Endothelial cell of umbilical vein (primary cell): Measurements from ENCODE around the gene PHKG1. TPM values are rescaled to one million over a fixed set of nuclear protein-coding genes. Genes with fewer than 3 reads are reported as not detected.
"Not testable (repeated sequence)": the region's sequence is repeated elsewhere in the genome, so short reads cannot be mapped to it uniquely, and the experiment has no call there.

Experiments
- BruUV-seq: library from RNA; stranded (reverse); fragments of 400-500 nt; replicated peaks from 2 replicates; lab custom pipeline; 2021; lab: Mats Ljungman, UMichigan
- CTCF ChIA-PET: fragments of 300-600, 350-600 bp; sonication (Branson Sonifier 250); formaldehyde crosslinking; loops from one replicate; lab custom pipeline; 2021; ENCODE audit warnings: antibody characterized with exemption, inconsistent platforms; lab: Charles Lee
- POLR2A ChIA-PET: fragments of 300-600, 350-600 bp; sonication (Branson Sonifier 250); formaldehyde crosslinking; loops from one replicate; lab custom pipeline; 2021; ENCODE audit warnings: antibody characterized with exemption, inconsistent platforms; lab: Charles Lee
- DNase-seq: peaks from one replicate; pipeline ENCODE4 v3.0.0-alpha.2; 2011; ENCODE audit warnings: low read depth, low spot score
- FAIRE-seq: peaks from 2 replicates; lab custom pipeline; 2011; peaks lifted over from hg19 to GRCh38; lab: Jason Lieb, UNC
- H2AFZ ChIP-seq: 2 replicates; pipeline ENCODE4 v1.6.0; 2012; ENCODE audit warnings: low read depth, low read length, control low read depth, inconsistent platforms
- H3K27ac ChIP-seq: 2 replicates; pipeline ENCODE4 v1.5.1; 2011; ENCODE audit warnings: low read depth, mild to moderate bottlenecking, control low read depth, low read length, moderate library complexity; ENCODE audit not compliant: insufficient read depth
- H3K27me3 ChIP-seq, 2 experiments: 2 replicates each; pipeline versions ENCODE4 v1.6.0 to v1.6.1; 2011; ENCODE audit warnings: low read length in 2 of 2, mixed read lengths in 1 of 2; ENCODE audit not compliant: control insufficient read depth in 2 of 2, insufficient read depth in 2 of 2
- H3K36me3 ChIP-seq, 2 experiments: 2 replicates in 1 of 2; 3 replicates in 1 of 2; pipeline ENCODE4 v1.5.1; 2011; ENCODE audit warnings: low read length in 2 of 2, mild to moderate bottlenecking in 1 of 2, moderate library complexity in 1 of 2; ENCODE audit not compliant: control insufficient read depth in 2 of 2, insufficient read depth in 2 of 2; ENCODE audit errors: extremely low read depth in 1 of 2
- H3K4me1 ChIP-seq: 3 replicates; pipeline ENCODE4 v1.5.1; 2011; ENCODE audit warnings: mild to moderate bottlenecking, low read length; ENCODE audit not compliant: control insufficient read depth, insufficient read depth; ENCODE audit errors: extremely low read depth
- H3K4me2 ChIP-seq: 2 replicates; pipeline ENCODE4 v1.6.1; 2011; ENCODE audit warnings: low read length, control low read depth, mixed read lengths; ENCODE audit not compliant: insufficient read depth
- H3K4me3 ChIP-seq, 3 experiments: fragments of 200-600 bp in 1 of 3; sonication (generic), shearing (Covaris generic) in 1 of 3; replicated peaks in 1 of 3; 2 replicates each; pipeline ENCODE4 v1.5.1; 2011 to 2016; ENCODE audit warnings: control low read depth in 3 of 3, low read length in 3 of 3, mild to moderate bottlenecking in 2 of 3, inconsistent platforms in 1 of 3, low read depth in 1 of 3, moderate library complexity in 1 of 3; ENCODE audit not compliant: insufficient read depth in 1 of 3
- H3K79me2 ChIP-seq: 2 replicates; pipeline ENCODE4 v1.6.0; 2012; ENCODE audit warnings: low read length, inconsistent platforms; ENCODE audit not compliant: control insufficient read depth, insufficient read depth
- H3K9ac ChIP-seq: replicated peaks from 2 replicates; pipeline ENCODE3; 2011; ENCODE audit warnings: low read length, control low read depth; ENCODE audit not compliant: insufficient read depth; ENCODE audit errors: extremely low read depth
- H3K9me1 ChIP-seq: replicated peaks from 3 replicates; pipeline ENCODE4 v1.6.0; 2011; ENCODE audit warnings: mild to moderate bottlenecking, low read length; ENCODE audit not compliant: control insufficient read depth, insufficient read depth; ENCODE audit errors: extremely low read depth
- H3K9me3 ChIP-seq: replicated peaks from 2 replicates; pipeline ENCODE4 v1.5.1; 2012; ENCODE audit warnings: low read length, inconsistent platforms; ENCODE audit not compliant: control insufficient read depth, insufficient read depth
- H4K20me1 ChIP-seq: replicated peaks from 2 replicates; pipeline ENCODE3; 2011; ENCODE audit warnings: mild to moderate bottlenecking, low read length; ENCODE audit not compliant: control insufficient read depth, insufficient read depth; ENCODE audit errors: extremely low read depth
- CTCF ChIP-seq, 2 donors: IDR thresholded peaks; 1 replicate in 1 of 2; 2 replicates in 1 of 2; pipeline ENCODE4 v1.5.1; 2011; ENCODE audit warnings: low read length in 2 of 2, mild to moderate bottlenecking in 2 of 2, moderate library complexity in 2 of 2, control low read depth in 1 of 2, inconsistent platforms in 1 of 2, low read depth in 1 of 2; ENCODE audit not compliant: insufficient read depth in 1 of 2; ENCODE audit errors: extremely low read depth in 1 of 2
- EZH2 ChIP-seq: IDR thresholded peaks from 2 replicates; pipeline ENCODE4 v1.6.1; 2012; ENCODE audit warnings: borderline replicate concordance, low read depth, mild to moderate bottlenecking, moderate library complexity, low read length, inconsistent platforms; ENCODE audit not compliant: severe bottlenecking
- FOS ChIP-seq: IDR thresholded peaks from 2 replicates; pipeline ENCODE4 v1.6.1; 2011; ENCODE audit warnings: mild to moderate bottlenecking, low read length, moderate library complexity, borderline replicate concordance; ENCODE audit not compliant: insufficient read depth
- GATA2 ChIP-seq: IDR thresholded peaks from 2 replicates; pipeline ENCODE4 v1.7.0; 2011; ENCODE audit warnings: low read depth, mild to moderate bottlenecking, moderate library complexity, mixed read lengths, low read length; ENCODE audit not compliant: insufficient read length, insufficient read depth
- JUN ChIP-seq: IDR thresholded peaks from 2 replicates; pipeline ENCODE4 v1.6.1; 2011; ENCODE audit warnings: borderline replicate concordance, low read depth; ENCODE audit not compliant: insufficient read length, insufficient read depth
- MAX ChIP-seq: IDR thresholded peaks from 2 replicates; pipeline ENCODE4 v1.6.1; 2011; ENCODE audit not compliant: insufficient read depth, insufficient read length
- MYC ChIP-seq: IDR thresholded peaks from one replicate; pipeline ENCODE4 v1.6.1; 2011; ENCODE audit warnings: mild to moderate bottlenecking, low read depth, low read length
- POLR2A ChIP-seq: IDR thresholded peaks from 2 replicates; pipeline ENCODE4 v1.6.1; 2012; ENCODE audit warnings: low read depth, mild to moderate bottlenecking, control low read depth, low read length
- POLR2AphosphoS5 ChIP-seq: IDR thresholded peaks from 2 replicates; pipeline ENCODE4 v1.6.1; 2012; ENCODE audit warnings: low read depth, mild to moderate bottlenecking, control low read depth, low read length, moderate library complexity; ENCODE audit not compliant: insufficient read depth
- dilution Hi-C: fragments of 300-500 bp; cut with MboI; formaldehyde crosslinking; loops from one replicate; pipeline ENCODE4 v1.15.0; 2019; ENCODE audit warnings: low sequenced_read_pairs; ENCODE audit not compliant: extremely low pct_ligation_motif_present
- intact Hi-C: fragments of 100-400 bp; cut with micrococcal nuclease; formaldehyde crosslinking; loops from one replicate; pipeline ENCODE4 v1.10.0; 2022
- polyA plus RNA-seq, 4 experiments: library from polyadenylated mRNA; depleted of rRNA in 3 of 4; stranded (reverse) in 3 of 4; unstranded in 1 of 4; fragments of >200 nt; gene quantifications; 2 replicates each; pipeline versions ENCODE4 v1.2.1 to v1.2.3, GENCODE V29; 2011 to 2012; ENCODE audit warnings: missing spikeins in 1 of 4
- total RNA-seq: library from RNA; stranded (reverse); gene quantifications from 2 replicates; pipeline ENCODE4 v1.2.3, GENCODE V29; 2021

PHKG1 gene
- total and polyA plus RNA-seq, 2 donors (not counting 3 experiments of a cell fraction or from before 2014, with no cell fraction given): 0.32 to 1.00 TPM

- Histone ChIP-seq H3K4me3 (no peak overlapping the region), H3K9ac (no peak overlapping the region), H3K4me2 (no peak overlapping the region), H2AFZ (no peak overlapping the region), H4K20me1 (no peaks in the 10 kb centered on the region), H3K9me1 (no peaks in the 10 kb centered on the region), H3K27me3 (no peaks in the 10 kb centered on the region), H3K4me1 (peaks cover 21% of the 10 kb centered on the region), H3K27ac (no peak overlapping the region), H3K79me2 (no peaks in the 10 kb centered on the region), H3K9me3 (no peaks in the 10 kb centered on the region), H3K36me3 (peaks cover 0 to 2% of the 10 kb centered on the region in 2 experiments)
- intact Hi-C loops: no loop called here
- POLR2A ChIA-PET: no interaction called here
- dilution Hi-C loops: no loop called here
- no TSS peak for BruUV-seq
- CTCF ChIA-PET: interaction anchor here (3.7 kb wide), 1 partner anchor 11 kb away, joined by 15 read pairs; the partner anchor contains the start of gene PHKG1
- no peak for TF ChIP-seq POLR2AphosphoS5
- TF ChIP-seq CTCF (IDR thresholded peaks at IDR 0.05; ENCODE audit: extremely low read depth in 1 of 2, insufficient read depth in 1 of 2, low read depth in 1 of 2, low read length in 2 of 2): no peak
- TF ChIP-seq FOS: no peak
- no peak for TF ChIP-seq MYC
- no peak for TF ChIP-seq EZH2
- no peak for TF ChIP-seq GATA2
- TF ChIP-seq MAX: no peak
- TF ChIP-seq JUN: no peak
- TF ChIP-seq POLR2A: no peak
- DNase-seq (no peak), FAIRE-seq (no peak)
These were observed 11.0 kb downstream of the PHKG1 start for GRCh38 chr7:56081626-56082340.

GRCh38 chr7:56080726-56081435 is 11.9 kb downstream of the PHKG1 start:
- H3K9me1 ChIP-seq, H3K79me2 ChIP-seq, H2AFZ ChIP-seq, H3K9ac ChIP-seq, H3K4me2 ChIP-seq, intact Hi-C loops, dilution Hi-C loops, BruUV-seq, H3K27me3 ChIP-seq, H3K36me3 ChIP-seq, DNase-seq, H3K4me3 ChIP-seq, H3K9me3 ChIP-seq, FAIRE-seq, H4K20me1 ChIP-seq: not testable (repeated sequence)
- Histone ChIP-seq H3K27ac (peak overlapping the region; percentile 73), H3K4me1 (peaks cover 26% of the 10 kb centered on the region)
- POLR2A ChIA-PET: interaction anchor here (1.1 kb wide), 1 partner anchor 11 kb away, joined by 4 read pairs; no protein-coding TSS in a partner anchor
- CTCF ChIA-PET: interaction anchor here (0.7 to 3.1 kb wide), 5 partner anchors 8 to 531 kb away, joined by 3 to 49 read pairs (median 10); partner anchors contain the start of gene PHKG1
